Common myeloid progenitor, CD34-positive (primary cell): ENCODE data around the gene USP37.

Experiments
- CTCF ChIA-PET: fragments of 350-600 bp; sonication (Branson Sonifier 250); formaldehyde crosslinking; loops from one replicate; lab custom pipeline; 2021; ENCODE audit warnings: antibody characterized with exemption; lab: Charles Lee
- POLR2A ChIA-PET: fragments of 350-600 bp; sonication (Branson Sonifier 250); formaldehyde crosslinking; loops from one replicate; lab custom pipeline; 2021; ENCODE audit warnings: antibody characterized with exemption; lab: Charles Lee
- DNase-seq, 3 donors: peaks; one replicate each; pipeline versions ENCODE4 v3.0.0 to v3.0.0-alpha.2; 2013
- H3K27ac ChIP-seq, 2 experiments: 1 replicate in 1 of 2; 2 replicates in 1 of 2; pipeline ENCODE4 v1.7.0; 2013; ENCODE audit warnings: inconsistent platforms in 2 of 2, low read length in 2 of 2, mild to moderate bottlenecking in 2 of 2, low read depth in 1 of 2, moderate library complexity in 1 of 2; ENCODE audit not compliant: severe bottlenecking in 2 of 2, insufficient read depth in 1 of 2, poor library complexity in 1 of 2
- H3K27me3 ChIP-seq, 5 experiments: replicated peaks in 2 of 5; 1 replicate in 3 of 5; 2 replicates in 2 of 5; pipeline versions ENCODE4 v1.6.1 to v1.7.0; 2013; ENCODE audit warnings: low read length in 4 of 5, mild to moderate bottlenecking in 2 of 5, moderate library complexity in 2 of 5, inconsistent platforms in 1 of 5; ENCODE audit not compliant: insufficient read depth in 5 of 5, control insufficient read depth in 4 of 5
- H3K36me3 ChIP-seq, 4 experiments: 1 replicate in 2 of 4; 2 replicates in 2 of 4; pipeline versions ENCODE4 v1.6.1 to v1.7.0; 2013; ENCODE audit warnings: low read length in 3 of 4, control low read depth in 1 of 4, mild to moderate bottlenecking in 1 of 4; ENCODE audit not compliant: control insufficient read depth in 4 of 4, insufficient read depth in 4 of 4
- H3K4me1 ChIP-seq, 4 experiments: 1 replicate in 3 of 4; 2 replicates in 1 of 4; pipeline versions ENCODE4 v1.6.1 to v1.7.1; 2013; ENCODE audit warnings: low read length in 3 of 4, mild to moderate bottlenecking in 3 of 4, control low read depth in 1 of 4, inconsistent platforms in 1 of 4, moderate library complexity in 1 of 4; ENCODE audit not compliant: control insufficient read depth in 4 of 4, insufficient read depth in 4 of 4; ENCODE audit errors: control extremely low read depth in 1 of 4
- H3K4me3 ChIP-seq, 7 experiments: 1 replicate in 4 of 7; 2 replicates in 3 of 7; pipeline versions ENCODE4 v1.5.1 to v1.7.0; 2013; ENCODE audit warnings: mild to moderate bottlenecking in 7 of 7, low read length in 6 of 7, moderate library complexity in 6 of 7, inconsistent platforms in 2 of 7, low read depth in 2 of 7, control low read depth in 1 of 7; ENCODE audit not compliant: insufficient read depth in 4 of 7, control insufficient read depth in 1 of 7; ENCODE audit errors: extremely low read depth in 1 of 7
- H3K9me3 ChIP-seq, 5 experiments: 1 replicate in 4 of 5; 2 replicates in 1 of 5; pipeline versions ENCODE4 v1.6.1 to v1.7.1; 2013; ENCODE audit warnings: low read length in 4 of 5, mild to moderate bottlenecking in 2 of 5, inconsistent platforms in 1 of 5, low read depth in 1 of 5, moderate library complexity in 1 of 5; ENCODE audit not compliant: control insufficient read depth in 4 of 5, insufficient read depth in 2 of 5; ENCODE audit errors: control extremely low read depth in 1 of 5
- WGBS: methylation state at CpG from one replicate; pipeline ENCODE4 v1.1.5; 2013; ENCODE audit not compliant: insufficient coverage; 5-methylcytosine and 5-hydroxymethylcytosine counted together

The USP37 gene

GRCh38 chr2:218406949-218407618 is 161.1 kb downstream of the USP37 start:
- H3K4me1 ChIP-seq: peaks cover 5 to 55% (median 48%) of the 10 kb centered on the region in 4 experiments

GRCh38 chr2:218406209-218406948 is 161.8 kb downstream of the USP37 start:
- ChIA-PET POLR2A (interaction anchor here (0.6 to 2.8 kb wide), 7 partner anchors 9 to 138 kb away, joined by 3 to 15 read pairs (median 4); no protein-coding TSS in a partner anchor), CTCF (interaction anchor here (0.9 to 4.3 kb wide), 6 partner anchors 10 to 125 kb away, joined by 3 to 27 read pairs (median 6); partner anchors contain the start of gene TMBIM1)
- Histone ChIP-seq H3K4me1 (peaks cover 5 to 62% (median 55%) of the 10 kb centered on the region in 4 experiments), H3K4me3 (peak overlapping the region; percentile 21 to 77 (median 59)), H3K9me3 (no peaks in the 10 kb centered on the region), H3K27ac (peak overlapping the region; percentile 33 to 70), H3K27me3 (no peaks in the 10 kb centered on the region), H3K36me3 (peaks cover 0 to 39% (median 27%) of the 10 kb centered on the region in 4 experiments)
- peak; percentile 93 to 97 (median 95) for DNase-seq
- under 1% methylated on average over 44 of the region's 56 CpGs for whole genome bisulfite sequencing

More at GRCh38 chr2:218406949-218407618, 161.1 kb downstream of the USP37 start:
- ChIA-PET CTCF (interaction anchor here (0.6 to 4.3 kb wide), 4 partner anchors 33 to 124 kb away, joined by 3 to 27 read pairs (median 3); no protein-coding TSS in a partner anchor), POLR2A (interaction anchor here (0.6 to 2.8 kb wide), 5 partner anchors 9 to 127 kb away, joined by 3 to 15 read pairs (median 4); no protein-coding TSS in a partner anchor)
- peaks cover 0 to 32% (median 24%) of the 10 kb centered on the region in 4 experiments for H3K36me3 ChIP-seq
- DNase-seq: peak; percentile 61 to 80 (median 74)
- no peaks in the 10 kb centered on the region for H3K9me3 ChIP-seq
- H3K4me3 ChIP-seq: peak overlapping the region; percentile 21 to 77 (median 59)
- no peaks in the 10 kb centered on the region for H3K27me3 ChIP-seq
- 0% methylated on average over 6 of the region's 13 CpGs for WGBS
- H3K27ac ChIP-seq: peak overlapping the region; percentile 33 to 70

- 2% methylated on average over 9 of the region's 15 CpGs for WGBS
- POLR2A ChIA-PET: interaction anchor here (0.6 to 2.8 kb wide), 5 partner anchors 9 to 137 kb away, joined by 3 to 15 read pairs (median 4); no protein-coding TSS in a partner anchor
- Histone ChIP-seq H3K4me3 (peak overlapping the region in 6 of 7 experiments; percentile 41 to 77 (median 52)), H3K36me3 (peaks cover 0 to 39% (median 27%) of the 10 kb centered on the region in 4 experiments), H3K4me1 (peaks cover 5 to 68% (median 61%) of the 10 kb centered on the region in 4 experiments), H3K9me3 (no peaks in the 10 kb centered on the region), H3K27me3 (no peaks in the 10 kb centered on the region), H3K27ac (peak overlapping the region; percentile 15 to 70)
- CTCF ChIA-PET: interaction anchor here (0.9 to 4.3 kb wide), 11 partner anchors 9 to 181 kb away, joined by 3 to 27 read pairs (median 4); partner anchors contain the start of gene TMBIM1
- peak in 2 of 3 donors; percentile 69 to 76 for DNase-seq
Observed at GRCh38 chr2:218405746-218406208, 162.4 kb downstream of the USP37 start.

GRCh38 chr2:218405086-218405745 is 162.9 kb downstream of the USP37 start:
- H3K27me3 ChIP-seq: no peaks in the 10 kb centered on the region
- WGBS: 40% methylated on average over 1 of the region's 8 CpGs
- H3K4me3 ChIP-seq: peak overlapping the region in 6 of 7 experiments; percentile 27 to 77 (median 52)
- H3K36me3 ChIP-seq: peaks cover 0 to 39% (median 27%) of the 10 kb centered on the region in 4 experiments
- H3K4me1 ChIP-seq: peaks cover 5 to 72% (median 61%) of the 10 kb centered on the region in 4 experiments
- ChIA-PET POLR2A (interaction anchor here (0.6 to 2.8 kb wide), 5 partner anchors 8 to 121 kb away, joined by 3 to 15 read pairs (median 4); no protein-coding TSS in a partner anchor), CTCF (interaction anchor here (1.0 to 3.5 kb wide), 9 partner anchors 9 to 181 kb away, joined by 3 to 14 read pairs (median 4); partner anchors contain the start of gene TMBIM1)
- no peak for DNase-seq
- peak overlapping the region; percentile 15 to 70 for H3K27ac ChIP-seq
- H3K9me3 ChIP-seq: no peaks in the 10 kb centered on the region

- H3K9me3 ChIP-seq: no peaks in the 10 kb centered on the region
- POLR2A ChIA-PET: no interaction called here
- peaks cover 0 to 39% (median 27%) of the 10 kb centered on the region in 4 experiments for H3K36me3 ChIP-seq
- no peaks in the 10 kb centered on the region for H3K27me3 ChIP-seq
- CTCF ChIA-PET: interaction anchor here (0.7 to 3.5 kb wide), 10 partner anchors 8 to 180 kb away, joined by 3 to 14 read pairs (median 4); partner anchors contain the start of gene TMBIM1
- H3K4me1 ChIP-seq: peaks cover 5 to 72% (median 62%) of the 10 kb centered on the region in 4 experiments
- H3K27ac ChIP-seq: peak overlapping the region in 1 of 2 experiments; percentile 70
- no peak overlapping the region for H3K4me3 ChIP-seq
- WGBS: 89% methylated on average over 9 of the region's 16 CpGs
- DNase-seq: no peak
Observed at GRCh38 chr2:218404351-218405085, 163.6 kb downstream of the USP37 start.
